Brain pericyte (primary cell): ENCODE results near the gene NPM3.

Experiments
- DNase-seq: peaks from one replicate; pipeline ENCODE4 v3.0.0-alpha.2; 2012; ENCODE audit warnings: low read depth, low spot score

Gene NPM3

GRCh38 chr10:101774589-101775272 is 8.5 kb downstream of the NPM3 start:
- DNase-seq: no peak

GRCh38 chr10:101773923-101774588 is 9.2 kb downstream of the NPM3 start:
- no peak for DNase-seq

GRCh38 chr10:101772895-101773761 is 10.1 kb downstream of the NPM3 start:
- DNase-seq: no peak

GRCh38 chr10:101772017-101772894 is 11.0 kb downstream of the NPM3 start:
- DNase-seq: no peak

GRCh38 chr10:101771380-101771779 is 11.9 kb downstream of the NPM3 start:
- no peak for DNase-seq

- DNase-seq: no peak
Measured at GRCh38 chr10:101770331-101771215, 12.7 kb downstream of the NPM3 start.

GRCh38 chr10:101769541-101770180 is 13.6 kb downstream of the NPM3 start:
- no peak for DNase-seq

GRCh38 chr10:101768791-101769170 is 14.5 kb downstream of the NPM3 start:
- no peak for DNase-seq

- no peak for DNase-seq
Measured at GRCh38 chr10:101767966-101768790, 15.1 kb downstream of the NPM3 start.

- DNase-seq: no peak
Measured at GRCh38 chr10:101767600-101767945, 15.7 kb downstream of the NPM3 start.

GRCh38 chr10:101766753-101767599 is 16.3 kb downstream of the NPM3 start:
- DNase-seq: no peak

- DNase-seq: no peak
Measured at GRCh38 chr10:101766306-101766705, 16.9 kb downstream of the NPM3 start.

- no peak for DNase-seq
Measured at GRCh38 chr10:101763141-101763846, 20.0 kb downstream of the NPM3 start.

GRCh38 chr10:101762736-101763135 is 20.5 kb downstream of the NPM3 start:
- no peak for DNase-seq

- DNase-seq: no peak
Measured at GRCh38 chr10:101761226-101761625, 22.0 kb downstream of the NPM3 start.

GRCh38 chr10:101760510-101760909 is 22.7 kb downstream of the NPM3 start:
- DNase-seq: no peak
